Gastroesophageal sphincter (tissue), 3 donors: Measurements from ENCODE around the gene FASTKD3.

Experiments used
- POLR2A ChIP-seq, 2 donors: fragments of 450-650 bp; IDR thresholded peaks; one replicate each; pipeline ENCODE4 v1.6.1; 2017; ENCODE audit warnings: antibody characterized with exemption in 2 of 2, mild to moderate bottlenecking in 2 of 2, moderate library complexity in 1 of 2
- TF ChIP-seq, protein P1 (sequence below), 4 experiments: fragments of 200-600 bp in 2 of 4; fragments of 450-650 bp in 2 of 4; sonication (generic) in 1 of 4; IDR thresholded peaks; one replicate each; pipeline ENCODE4 v1.5.1; 2017 to 2019; ENCODE audit warnings: antibody characterized with exemption in 4 of 4, mild to moderate bottlenecking in 2 of 4, moderate library complexity in 2 of 4

DNA sequence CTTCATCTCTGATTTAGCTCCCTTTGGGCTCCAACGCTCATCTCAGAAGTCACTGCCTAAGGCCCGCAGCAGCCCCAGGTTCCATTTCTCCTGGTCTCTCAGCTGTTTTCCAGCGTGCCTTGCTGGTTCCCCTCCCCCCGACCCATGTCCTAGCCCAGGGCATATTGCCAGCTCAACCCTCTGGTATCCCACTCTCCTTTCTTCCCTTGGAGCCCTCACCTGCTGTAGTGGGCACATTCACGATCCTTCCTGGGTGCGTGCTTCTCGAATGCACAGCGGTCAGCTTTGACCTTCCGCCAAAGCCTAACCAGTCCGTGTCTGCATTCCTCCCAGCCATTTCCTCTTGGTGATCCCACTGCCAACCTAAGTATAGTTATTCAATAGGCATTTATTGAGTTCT lies 54.0 kb downstream of the FASTKD3 start:
- TF ChIP-seq, protein P1, sequence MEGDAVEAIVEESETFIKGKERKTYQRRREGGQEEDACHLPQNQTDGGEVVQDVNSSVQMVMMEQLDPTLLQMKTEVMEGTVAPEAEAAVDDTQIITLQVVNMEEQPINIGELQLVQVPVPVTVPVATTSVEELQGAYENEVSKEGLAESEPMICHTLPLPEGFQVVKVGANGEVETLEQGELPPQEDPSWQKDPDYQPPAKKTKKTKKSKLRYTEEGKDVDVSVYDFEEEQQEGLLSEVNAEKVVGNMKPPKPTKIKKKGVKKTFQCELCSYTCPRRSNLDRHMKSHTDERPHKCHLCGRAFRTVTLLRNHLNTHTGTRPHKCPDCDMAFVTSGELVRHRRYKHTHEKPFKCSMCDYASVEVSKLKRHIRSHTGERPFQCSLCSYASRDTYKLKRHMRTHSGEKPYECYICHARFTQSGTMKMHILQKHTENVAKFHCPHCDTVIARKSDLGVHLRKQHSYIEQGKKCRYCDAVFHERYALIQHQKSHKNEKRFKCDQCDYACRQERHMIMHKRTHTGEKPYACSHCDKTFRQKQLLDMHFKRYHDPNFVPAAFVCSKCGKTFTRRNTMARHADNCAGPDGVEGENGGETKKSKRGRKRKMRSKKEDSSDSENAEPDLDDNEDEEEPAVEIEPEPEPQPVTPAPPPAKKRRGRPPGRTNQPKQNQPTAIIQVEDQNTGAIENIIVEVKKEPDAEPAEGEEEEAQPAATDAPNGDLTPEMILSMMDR (IDR thresholded peaks at IDR 0.05): no peak
- no peak for TF ChIP-seq POLR2A (IDR thresholded peaks at IDR 0.05)
